Stomach (tissue), 9 donors: Measurements from ENCODE around the gene PPP1R12C. TPM values are rescaled to one million over a fixed set of nuclear protein-coding genes. Genes with fewer than 3 reads are reported as not detected.

Experiments used
- DNase-seq, 2 donors: peaks; one replicate each; pipeline versions ENCODE4 v3.0.0 to v3.0.0-alpha.2; 2013 to 2019
- H3K27ac ChIP-seq, 5 donors: fragments of 200-600 bp in 4 of 5; sonication (generic) in 4 of 5; one replicate each; pipeline ENCODE4 v1.5.1; 2013 to 2019; ENCODE audit warnings: mild to moderate bottlenecking in 1 of 5, moderate library complexity in 1 of 5
- H3K27me3 ChIP-seq, 3 donors: fragments of 200-600 bp; sonication (generic); one replicate each; pipeline ENCODE4 v1.5.1; 2017 to 2019; ENCODE audit warnings: mixed run types in 1 of 3
- H3K36me3 ChIP-seq, 4 donors: fragments of 200-600 bp; sonication (generic); 1 replicate in 3 of 4; 2 replicates in 1 of 4; pipeline ENCODE4 v1.5.1; 2016 to 2019
- H3K4me1 ChIP-seq, 4 donors: fragments of 200-600 bp; sonication (generic); one replicate each; pipeline ENCODE4 v1.5.1; 2016 to 2019
- H3K4me3 ChIP-seq, 4 donors: fragments of 200-600 bp; sonication (generic) in 3 of 4; one replicate each; pipeline ENCODE4 v1.5.1; 2016 to 2019; ENCODE audit warnings: mild to moderate bottlenecking in 1 of 4
- H3K9me3 ChIP-seq, 4 donors: fragments of 200-600 bp; sonication (generic); one replicate each; pipeline ENCODE4 v1.5.1; 2016 to 2019
- EP300 ChIP-seq: sonication (generic); formaldehyde crosslinking; IDR thresholded peaks from one replicate; pipeline ENCODE4 v1.6.1; 2017; ENCODE audit warnings: antibody characterized with exemption
- POLR2A ChIP-seq, 4 donors: fragments of 450-650 bp; IDR thresholded peaks; one replicate each; pipeline ENCODE4 v1.6.1; 2016; ENCODE audit warnings: antibody characterized with exemption in 4 of 4, control low read depth in 2 of 4, mild to moderate bottlenecking in 1 of 4, moderate library complexity in 1 of 4
- POLR2AphosphoS5 ChIP-seq, 3 donors: sonication (generic); formaldehyde crosslinking; IDR thresholded peaks; one replicate each; pipeline ENCODE4 v1.6.1; 2016; ENCODE audit warnings: antibody characterized with exemption in 3 of 3
- WGBS, 5 donors: extraction: QIAGEN DNeasy Blood & Tissue Kit in 3 of 5; methylation state at CpG; one replicate each; pipeline versions ENCODE4 v1.1.5 to v1.1.7; 2013 to 2018; 5-methylcytosine and 5-hydroxymethylcytosine counted together
- intact Hi-C: fragments of 100-400 bp; cut with DNase I; formaldehyde crosslinking; loops from one replicate; pipeline ENCODE4 v1.15.1; 2023; ENCODE audit warnings: low total_unique reads
- polyA plus RNA-seq, 3 donors: library from polyadenylated mRNA; stranded (reverse); fragments of 200-250 nt; gene quantifications; one replicate each; pipeline ENCODE4 v1.2.3, GENCODE V29; 2013
- total RNA-seq, 5 donors: library from RNA; depleted of rRNA; stranded (reverse); fragments of >200 nt; gene quantifications; one replicate each; pipeline versions ENCODE4 v1.1.0 to v1.2.3, GENCODE V29; 2014 to 2016
- TF ChIP-seq, protein P1 (sequence below), 7 experiments: fragments of 450-650 bp in 4 of 7; fragments of 200-600 bp in 3 of 7; sonication (generic) in 3 of 7; IDR thresholded peaks; one replicate each; pipeline ENCODE4 v1.5.1; 2016 to 2019; ENCODE audit warnings: antibody characterized with exemption in 7 of 7, control low read depth in 2 of 7, mild to moderate bottlenecking in 1 of 7
- donor health status: healthy with polysubstance abuse.
- donor health status: Bipolar disorder and iron deficiency.
- donor health status: healthy.

PPP1R12C gene
- total and polyA plus RNA-seq, 8 donors: 52.7 to 261 (median 131) TPM

DNA sequence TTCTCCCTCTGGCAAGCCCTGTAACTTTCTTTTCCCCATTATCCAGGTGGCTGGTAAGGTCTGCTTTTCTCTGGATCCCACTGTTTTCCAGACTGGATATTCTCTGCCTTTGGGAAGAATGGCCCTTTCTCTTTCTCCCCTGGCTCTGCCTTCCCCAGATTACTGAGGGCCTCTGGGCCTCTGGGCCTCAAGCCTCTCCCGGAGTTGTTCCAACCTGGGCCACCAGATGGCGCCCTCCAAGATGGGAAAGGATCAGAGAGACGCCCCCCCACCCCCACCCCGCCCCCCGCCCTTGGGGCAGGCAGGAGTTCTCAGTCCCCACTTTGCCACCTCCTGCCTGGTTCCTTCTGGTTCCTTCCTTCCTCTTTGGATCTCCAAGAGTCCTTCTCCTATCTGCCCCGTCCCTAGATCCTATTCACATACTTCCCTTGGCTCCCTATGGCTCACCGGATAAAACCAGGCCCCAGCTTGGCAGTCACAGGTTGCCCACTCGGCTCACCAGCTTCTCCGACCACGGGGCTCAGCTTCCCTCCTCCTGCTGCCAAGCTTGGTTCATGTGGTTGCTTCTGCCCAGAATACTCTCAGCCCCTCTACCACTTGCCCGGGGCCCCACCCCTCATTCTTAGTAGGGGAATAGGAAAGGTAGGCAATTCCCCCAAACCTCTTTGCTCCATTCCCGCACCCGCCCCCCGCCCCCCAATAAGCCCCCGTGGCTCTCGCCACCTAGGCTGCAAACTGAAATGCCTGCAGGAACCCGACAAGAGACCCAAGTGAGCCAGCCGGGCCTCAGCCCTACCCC lies 28.7 kb downstream of the PPP1R12C start:
- Histone ChIP-seq H3K27ac (peak overlapping the region in 4 of 5 donors; percentile 7 to 60 (median 41)), H3K9me3 (no peaks in the 10 kb centered on the region), H3K4me1 (peaks cover 24 to 39% (median 31%) of the 10 kb centered on the region in 4 donors), H3K27me3 (peaks cover under 1 to 38% (median 15%) of the 10 kb centered on the region in 3 donors), H3K36me3 (peaks cover 27 to 63% (median 39%) of the 10 kb centered on the region in 4 donors), H3K4me3 (no peak overlapping the region)
- peak; percentile 81 to 86 for DNase-seq
- WGBS, 5 donors: 42 to 56% (median 50%) methylated on average over 15 to 18 of the region's 18 CpGs
- no peak for TF ChIP-seq POLR2A (IDR thresholded peaks at IDR 0.05)
- no peak for TF ChIP-seq POLR2AphosphoS5 (IDR thresholded peaks at IDR 0.05)
- TF ChIP-seq EP300: no peak
- TF ChIP-seq, protein P1, sequence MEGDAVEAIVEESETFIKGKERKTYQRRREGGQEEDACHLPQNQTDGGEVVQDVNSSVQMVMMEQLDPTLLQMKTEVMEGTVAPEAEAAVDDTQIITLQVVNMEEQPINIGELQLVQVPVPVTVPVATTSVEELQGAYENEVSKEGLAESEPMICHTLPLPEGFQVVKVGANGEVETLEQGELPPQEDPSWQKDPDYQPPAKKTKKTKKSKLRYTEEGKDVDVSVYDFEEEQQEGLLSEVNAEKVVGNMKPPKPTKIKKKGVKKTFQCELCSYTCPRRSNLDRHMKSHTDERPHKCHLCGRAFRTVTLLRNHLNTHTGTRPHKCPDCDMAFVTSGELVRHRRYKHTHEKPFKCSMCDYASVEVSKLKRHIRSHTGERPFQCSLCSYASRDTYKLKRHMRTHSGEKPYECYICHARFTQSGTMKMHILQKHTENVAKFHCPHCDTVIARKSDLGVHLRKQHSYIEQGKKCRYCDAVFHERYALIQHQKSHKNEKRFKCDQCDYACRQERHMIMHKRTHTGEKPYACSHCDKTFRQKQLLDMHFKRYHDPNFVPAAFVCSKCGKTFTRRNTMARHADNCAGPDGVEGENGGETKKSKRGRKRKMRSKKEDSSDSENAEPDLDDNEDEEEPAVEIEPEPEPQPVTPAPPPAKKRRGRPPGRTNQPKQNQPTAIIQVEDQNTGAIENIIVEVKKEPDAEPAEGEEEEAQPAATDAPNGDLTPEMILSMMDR (IDR thresholded peaks at IDR 0.05): peak in 4 of 7 experiments; percentile 28 to 92 (median 88)
- intact Hi-C loops: no loop called here

DNA sequence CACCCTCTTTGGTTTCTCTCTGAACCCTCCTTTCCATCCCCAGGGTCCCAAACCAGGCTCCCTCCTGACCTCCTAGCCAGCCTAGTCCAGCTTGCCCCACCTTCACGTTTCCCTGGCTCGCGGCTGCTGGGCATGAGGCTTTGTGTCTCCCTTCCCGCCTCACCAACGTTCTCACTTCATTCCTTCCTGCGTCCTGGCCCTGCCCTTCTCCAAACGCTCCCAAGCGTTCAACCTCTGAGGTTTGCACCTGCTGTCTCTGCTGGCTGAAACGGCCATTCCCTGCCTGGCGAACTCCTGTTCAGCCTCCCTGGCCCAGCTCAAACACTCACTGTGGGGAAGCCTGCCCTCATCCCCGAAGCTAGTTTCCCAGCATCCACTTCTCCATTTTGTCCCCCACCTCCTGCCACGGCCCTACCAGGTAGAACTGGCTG lies 29.4 kb downstream of the PPP1R12C start:
- Histone ChIP-seq H3K27ac (peak overlapping the region; percentile 0 to 60 (median 29)), H3K4me3 (peak overlapping the region in 3 of 4 donors; percentile 41 to 51 (median 47)), H3K36me3 (peaks cover 26 to 67% (median 41%) of the 10 kb centered on the region in 4 donors), H3K4me1 (peaks cover 24 to 45% (median 32%) of the 10 kb centered on the region in 4 donors), H3K9me3 (no peaks in the 10 kb centered on the region), H3K27me3 (peaks cover 5 to 45% (median 22%) of the 10 kb centered on the region in 3 donors)
- WGBS, 5 donors: 53 to 69% (median 59%) methylated on average over 12 of the region's 12 CpGs
- intact Hi-C loops: no loop called here
- TF ChIP-seq EP300 (no peak), POLR2A (IDR thresholded peaks at IDR 0.05) (no peak), POLR2AphosphoS5 (IDR thresholded peaks at IDR 0.05) (no peak)
- TF ChIP-seq, protein P1 (IDR thresholded peaks at IDR 0.05): no peak
- DNase-seq: peak in 1 of 2 donors; percentile 24

- H3K27ac ChIP-seq: peak overlapping the region in 2 of 5 donors; percentile 14 to 60
- peak in 1 of 2 donors; percentile 55 for DNase-seq
- peak overlapping the region; percentile 41 to 51 (median 44) for H3K4me3 ChIP-seq
- peaks cover 8 to 50% (median 27%) of the 10 kb centered on the region in 3 donors for H3K27me3 ChIP-seq
- peaks cover 21 to 62% (median 36%) of the 10 kb centered on the region in 4 donors for H3K36me3 ChIP-seq
- 42 to 75% (median 63%) methylated on average over 17 of the region's 17 CpGs for WGBS, 5 donors
- peaks cover 24 to 47% (median 34%) of the 10 kb centered on the region in 4 donors for H3K4me1 ChIP-seq
- intact Hi-C loops: no loop called here
- no peaks in the 10 kb centered on the region for H3K9me3 ChIP-seq
- TF ChIP-seq POLR2A (IDR thresholded peaks at IDR 0.05) (no peak), POLR2AphosphoS5 (IDR thresholded peaks at IDR 0.05) (no peak), EP300 (no peak)
- TF ChIP-seq, protein P1 (IDR thresholded peaks at IDR 0.05): no peak
Measured at GRCh38 chr19:55087542-55087901, 29.9 kb downstream of the PPP1R12C start.

DNA sequence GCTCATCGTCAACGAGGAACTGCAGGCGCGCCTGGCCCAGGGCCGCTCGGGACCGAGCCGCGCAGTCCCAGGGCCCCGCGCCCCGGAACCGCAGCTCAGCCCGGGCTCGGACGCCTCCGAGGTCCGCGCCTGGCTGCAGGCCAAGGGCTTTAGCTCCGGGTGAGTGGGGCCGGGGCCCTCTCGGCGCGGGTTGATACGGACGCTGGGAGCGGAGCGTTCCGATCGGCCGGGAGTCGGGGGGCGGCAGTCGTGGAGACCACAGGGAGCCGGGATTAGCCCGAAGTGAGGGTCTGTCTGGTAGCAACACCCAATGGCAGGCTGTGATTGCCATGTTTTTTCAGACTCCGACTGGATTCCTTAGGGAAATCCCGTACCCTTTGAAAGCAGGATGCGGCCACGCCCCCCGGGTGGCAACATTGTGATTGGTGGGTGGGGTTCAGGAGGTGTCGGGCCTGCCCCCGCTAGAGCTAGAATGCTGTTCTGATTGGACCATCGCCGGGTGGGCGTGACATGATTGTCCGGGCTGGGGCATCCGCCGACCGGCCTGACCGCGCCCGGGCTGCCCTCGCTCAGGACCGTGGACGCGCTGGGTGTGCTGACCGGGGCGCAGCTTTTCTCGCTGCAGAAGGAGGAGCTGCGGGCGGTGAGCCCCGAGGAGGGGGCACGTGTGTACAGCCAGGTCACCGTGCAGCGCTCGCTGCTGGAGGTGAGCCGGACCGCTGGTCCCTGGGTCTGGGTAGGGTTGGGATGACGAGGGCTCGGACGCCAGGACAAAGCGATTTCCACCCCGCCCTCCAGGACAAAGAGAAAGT lies 30.5 kb downstream of the PPP1R12C start:
- TF ChIP-seq POLR2AphosphoS5 (IDR thresholded peaks at IDR 0.05) (peak; percentile 21 to 67 (median 32)), POLR2A (IDR thresholded peaks at IDR 0.05) (no peak)
- 16 to 39% (median 27%) methylated on average over 27 to 74 of the region's 74 CpGs for WGBS, 5 donors
- peaks cover 24 to 53% (median 40%) of the 10 kb centered on the region in 4 donors for H3K4me1 ChIP-seq
- peak overlapping the region in 2 of 5 donors; percentile 14 to 60 for H3K27ac ChIP-seq
- intact Hi-C loops: no loop called here
- H3K4me3 ChIP-seq: peak overlapping the region; percentile 41 to 51 (median 44)
- H3K36me3 ChIP-seq: peaks cover 15 to 62% (median 32%) of the 10 kb centered on the region in 4 donors
- peak; percentile 82 to 96 for DNase-seq
- H3K27me3 ChIP-seq: peaks cover 14 to 56% (median 33%) of the 10 kb centered on the region in 3 donors
- no peaks in the 10 kb centered on the region for H3K9me3 ChIP-seq
